HepG2 (cell line): ENCODE results near the gene MTSS2. TPM values are rescaled to one million over a fixed set of nuclear protein-coding genes. Genes with fewer than 3 reads are reported as not detected.

Experiments used
- CENPT ChIP-seq: sonication (generic); formaldehyde crosslinking; IDR thresholded peaks from 2 replicates; pipeline ENCODE4 v1.8.0; 2022; ENCODE audit warnings: low read depth, mild to moderate bottlenecking, moderate library complexity, missing genetic modification reagents
- GABPB1 ChIP-seq: IDR thresholded peaks from 2 replicates; pipeline ENCODE4 v1.6.1; 2016; ENCODE audit warnings: mild to moderate bottlenecking, missing genetic modification reagents, moderate library complexity, missing compliant biosample characterization
- IKZF4 ChIP-seq: sonication (generic); formaldehyde crosslinking; IDR thresholded peaks from 2 replicates; pipeline ENCODE4 v1.5.1; 2020; ENCODE audit warnings: borderline replicate concordance, mild to moderate bottlenecking, low read depth, missing genetic modification reagents; ENCODE audit errors: not compliant biosample characterization
- ISL2 ChIP-seq: sonication (generic); formaldehyde crosslinking; IDR thresholded peaks from 2 replicates; pipeline ENCODE4 v1.5.0; 2020; ENCODE audit warnings: missing genetic modification reagents
- RARG ChIP-seq: sonication (generic); formaldehyde crosslinking; IDR thresholded peaks from 2 replicates; pipeline ENCODE4 v1.4.0; 2020; ENCODE audit warnings: low read depth, mild to moderate bottlenecking, missing genetic modification reagents
- SIN3A ChIP-seq: IDR thresholded peaks from 2 replicates; pipeline ENCODE4 v1.6.1; 2011; ENCODE audit warnings: low read depth, mild to moderate bottlenecking, control low read depth, low read length, borderline replicate concordance
- TBX3 ChIP-seq: fragments of 450-650 bp; IDR thresholded peaks from 2 replicates; pipeline ENCODE4 v1.6.1; 2017; ENCODE audit warnings: antibody characterized with exemption, mild to moderate bottlenecking, inconsistent platforms, borderline replicate concordance
- ZBTB7A ChIP-seq: sonication (generic); formaldehyde crosslinking; IDR thresholded peaks from 2 replicates; pipeline ENCODE4 v1.8.0; 2022; ENCODE audit warnings: mild to moderate bottlenecking, missing genetic modification reagents
- ZNF281 ChIP-seq: sonication (generic); formaldehyde crosslinking; IDR thresholded peaks from 2 replicates; pipeline ENCODE4 v1.4.0; 2020; ENCODE audit warnings: missing genetic modification reagents, borderline replicate concordance
- ZNF547 ChIP-seq: sonication (generic); formaldehyde crosslinking; IDR thresholded peaks from 2 replicates; pipeline ENCODE4 v1.5.1; 2020; ENCODE audit warnings: mild to moderate bottlenecking, missing genetic modification reagents
- ZNF550 ChIP-seq: sonication (generic); formaldehyde crosslinking; IDR thresholded peaks from 2 replicates; pipeline ENCODE4 v1.4.0; 2020; ENCODE audit warnings: mild to moderate bottlenecking, missing genetic modification reagents, borderline replicate concordance
- ZNF619 ChIP-seq: sonication (generic); formaldehyde crosslinking; IDR thresholded peaks from 2 replicates; pipeline ENCODE4 v1.4.0; 2020; ENCODE audit warnings: mild to moderate bottlenecking, missing genetic modification reagents
- ZNF883 ChIP-seq: sonication (generic); formaldehyde crosslinking; IDR thresholded peaks from 2 replicates; pipeline ENCODE4 v1.5.1; 2020; ENCODE audit warnings: mild to moderate bottlenecking, missing genetic modification reagents; ENCODE audit errors: not compliant biosample characterization
- ZSCAN12 ChIP-seq: sonication (generic); formaldehyde crosslinking; IDR thresholded peaks from 2 replicates; pipeline ENCODE4 v1.9.0; 2021; ENCODE audit warnings: mild to moderate bottlenecking, missing genetic modification reagents
- ZSCAN30 ChIP-seq: sonication (generic); formaldehyde crosslinking; IDR thresholded peaks from 2 replicates; pipeline ENCODE4 v1.5.0; 2020; ENCODE audit warnings: mild to moderate bottlenecking, missing genetic modification reagents
- polyA plus RNA-seq, 8 experiments: library from polyadenylated mRNA; depleted of rRNA in 3 of 8; stranded (reverse) in 7 of 8; unstranded in 1 of 8; fragments of >200 nt; fragmentation: Illumina TruSeq in 4 of 8; extraction: Trizol in 4 of 8; gene quantifications; 2 replicates each; pipeline versions ENCODE4 v1.2.1 to v1.2.3, GENCODE V29; 2011 to 2016; ENCODE audit warnings: low read depth in 4 of 8, missing spikeins in 1 of 8, mixed read lengths in 1 of 8; ENCODE audit not compliant: insufficient read depth in 1 of 8
- total RNA-seq, 5 experiments: library from RNA; depleted of rRNA; stranded (reverse); fragments of >200 nt; fragmentation: Illumina TruSeq; extraction: Trizol; gene quantifications; 2 replicates each; pipeline ENCODE4 v1.2.3, GENCODE V29; 2016; ENCODE audit warnings: low read depth in 1 of 5
- TF ChIP-seq, protein P1 (sequence below): sonication (generic); formaldehyde crosslinking; IDR thresholded peaks from 2 replicates; pipeline ENCODE4 v1.5.1; 2020; ENCODE audit warnings: missing genetic modification reagents, mild to moderate bottlenecking, borderline replicate concordance
- TF ChIP-seq, protein P2 (sequence below): sonication (generic); formaldehyde crosslinking; IDR thresholded peaks from 2 replicates; pipeline ENCODE4 v1.4.0; 2020; ENCODE audit warnings: missing genetic modification reagents

The MTSS2 gene
- total and polyA plus RNA-seq, 2 of the 13 experiments (the other 11 are each of a cell fraction or from before 2014, with no cell fraction given) = 132 to 242 TPM

- TF ChIP-seq, protein P1, sequence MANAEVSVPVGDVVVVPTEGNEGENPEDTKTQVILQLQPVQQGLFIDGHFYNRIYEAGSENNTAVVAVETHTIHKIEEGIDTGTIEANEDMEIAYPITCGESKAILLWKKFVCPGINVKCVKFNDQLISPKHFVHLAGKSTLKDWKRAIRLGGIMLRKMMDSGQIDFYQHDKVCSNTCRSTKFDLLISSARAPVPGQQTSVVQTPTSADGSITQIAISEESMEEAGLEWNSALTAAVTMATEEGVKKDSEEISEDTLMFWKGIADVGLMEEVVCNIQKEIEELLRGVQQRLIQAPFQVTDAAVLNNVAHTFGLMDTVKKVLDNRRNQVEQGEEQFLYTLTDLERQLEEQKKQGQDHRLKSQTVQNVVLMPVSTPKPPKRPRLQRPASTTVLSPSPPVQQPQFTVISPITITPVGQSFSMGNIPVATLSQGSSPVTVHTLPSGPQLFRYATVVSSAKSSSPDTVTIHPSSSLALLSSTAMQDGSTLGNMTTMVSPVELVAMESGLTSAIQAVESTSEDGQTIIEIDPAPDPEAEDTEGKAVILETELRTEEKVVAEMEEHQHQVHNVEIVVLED (CRISPR knock-in tag) = peak; percentile 52; the same call in 1 of the 2 replicates
- 0 out of 2 replicates have a peak, but pooled peaks have one; percentile 6 for TF ChIP-seq GABPB1
- no peak for TF ChIP-seq RARG
- peak; percentile 89; the same call in 1 of the 2 replicates for TF ChIP-seq ZNF550 (CRISPR knock-in tag)
- no peak for TF ChIP-seq ZSCAN30 (CRISPR knock-in tag)
- TF ChIP-seq IKZF4 (CRISPR knock-in tag) = peak; percentile 67
- peak; percentile 26; the same call in 1 of the 2 replicates for TF ChIP-seq ZNF619 (CRISPR knock-in tag)
- TF ChIP-seq ZBTB7A (CRISPR knock-in tag) = 0 out of 2 replicates have a peak, but pooled peaks have one; percentile 25
- peak; percentile 10; the same call in 1 of the 2 replicates for TF ChIP-seq CENPT (CRISPR knock-in tag)
- no peak for TF ChIP-seq SIN3A
- TF ChIP-seq TBX3 = no peak
- peak; percentile 5; the same call in 1 of the 2 replicates for TF ChIP-seq ISL2 (CRISPR knock-in tag)
- peak; percentile 58; the same call in 1 of the 2 replicates for TF ChIP-seq ZNF547 (CRISPR knock-in tag)
- no peak for TF ChIP-seq ZSCAN12
- TF ChIP-seq ZNF281 = no peak
- peak; percentile 26 for TF ChIP-seq ZNF883 (CRISPR knock-in tag)
- TF ChIP-seq, protein P2, sequence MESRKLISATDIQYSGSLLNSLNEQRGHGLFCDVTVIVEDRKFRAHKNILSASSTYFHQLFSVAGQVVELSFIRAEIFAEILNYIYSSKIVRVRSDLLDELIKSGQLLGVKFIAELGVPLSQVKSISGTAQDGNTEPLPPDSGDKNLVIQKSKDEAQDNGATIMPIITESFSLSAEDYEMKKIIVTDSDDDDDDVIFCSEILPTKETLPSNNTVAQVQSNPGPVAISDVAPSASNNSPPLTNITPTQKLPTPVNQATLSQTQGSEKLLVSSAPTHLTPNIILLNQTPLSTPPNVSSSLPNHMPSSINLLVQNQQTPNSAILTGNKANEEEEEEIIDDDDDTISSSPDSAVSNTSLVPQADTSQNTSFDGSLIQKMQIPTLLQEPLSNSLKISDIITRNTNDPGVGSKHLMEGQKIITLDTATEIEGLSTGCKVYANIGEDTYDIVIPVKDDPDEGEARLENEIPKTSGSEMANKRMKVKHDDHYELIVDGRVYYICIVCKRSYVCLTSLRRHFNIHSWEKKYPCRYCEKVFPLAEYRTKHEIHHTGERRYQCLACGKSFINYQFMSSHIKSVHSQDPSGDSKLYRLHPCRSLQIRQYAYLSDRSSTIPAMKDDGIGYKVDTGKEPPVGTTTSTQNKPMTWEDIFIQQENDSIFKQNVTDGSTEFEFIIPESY (CRISPR knock-in tag) = peak; percentile 57
These were observed 686 bp upstream of the MTSS2 start (continued) for GRCh38 chr16:70686376-70687101.
